ENCODE measurements around the gene NCBP2.

The NCBP2 gene

DNA sequence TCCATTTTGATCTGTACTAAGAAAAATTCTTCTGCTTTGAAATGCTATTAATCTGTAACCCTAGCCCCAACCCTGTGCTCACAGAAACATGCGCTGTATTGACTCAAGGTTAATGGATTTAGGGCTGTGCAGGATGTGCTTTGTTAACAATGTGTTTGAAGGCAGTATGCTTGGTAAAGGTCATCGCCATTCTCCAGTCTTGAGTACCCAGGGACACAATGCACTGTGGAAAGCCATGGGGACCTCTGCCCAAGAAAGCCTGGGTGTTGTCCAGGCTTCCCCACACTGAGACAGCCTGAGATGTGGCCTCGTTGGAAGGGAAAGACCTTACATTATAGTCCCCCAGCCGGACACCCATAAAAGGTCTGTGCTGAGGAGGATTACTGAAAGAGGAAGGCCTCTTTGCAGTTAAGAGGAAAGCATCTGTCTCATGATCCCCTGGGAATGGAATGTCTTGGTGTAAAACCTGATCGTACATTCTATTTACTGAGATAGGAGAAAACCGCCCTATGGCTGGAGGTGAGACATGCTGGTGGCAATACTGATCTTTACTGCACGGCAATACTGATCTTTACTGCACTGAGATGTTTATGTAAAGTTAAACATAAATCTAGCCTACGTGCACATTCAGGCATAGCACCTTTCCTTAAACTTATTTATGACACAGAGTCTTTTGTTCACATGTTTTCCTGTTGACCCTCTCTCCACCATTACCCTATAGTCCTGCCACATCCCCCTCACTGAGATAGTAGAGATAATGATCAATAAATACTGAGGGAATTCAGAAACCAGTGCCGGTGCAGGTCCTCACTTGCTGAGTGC, 20.0 kb upstream of the NCBP2 start:
- TF ChIP-seq, protein P1, sequence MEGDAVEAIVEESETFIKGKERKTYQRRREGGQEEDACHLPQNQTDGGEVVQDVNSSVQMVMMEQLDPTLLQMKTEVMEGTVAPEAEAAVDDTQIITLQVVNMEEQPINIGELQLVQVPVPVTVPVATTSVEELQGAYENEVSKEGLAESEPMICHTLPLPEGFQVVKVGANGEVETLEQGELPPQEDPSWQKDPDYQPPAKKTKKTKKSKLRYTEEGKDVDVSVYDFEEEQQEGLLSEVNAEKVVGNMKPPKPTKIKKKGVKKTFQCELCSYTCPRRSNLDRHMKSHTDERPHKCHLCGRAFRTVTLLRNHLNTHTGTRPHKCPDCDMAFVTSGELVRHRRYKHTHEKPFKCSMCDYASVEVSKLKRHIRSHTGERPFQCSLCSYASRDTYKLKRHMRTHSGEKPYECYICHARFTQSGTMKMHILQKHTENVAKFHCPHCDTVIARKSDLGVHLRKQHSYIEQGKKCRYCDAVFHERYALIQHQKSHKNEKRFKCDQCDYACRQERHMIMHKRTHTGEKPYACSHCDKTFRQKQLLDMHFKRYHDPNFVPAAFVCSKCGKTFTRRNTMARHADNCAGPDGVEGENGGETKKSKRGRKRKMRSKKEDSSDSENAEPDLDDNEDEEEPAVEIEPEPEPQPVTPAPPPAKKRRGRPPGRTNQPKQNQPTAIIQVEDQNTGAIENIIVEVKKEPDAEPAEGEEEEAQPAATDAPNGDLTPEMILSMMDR (IDR thresholded peaks at IDR 0.05): no peak

DNA sequence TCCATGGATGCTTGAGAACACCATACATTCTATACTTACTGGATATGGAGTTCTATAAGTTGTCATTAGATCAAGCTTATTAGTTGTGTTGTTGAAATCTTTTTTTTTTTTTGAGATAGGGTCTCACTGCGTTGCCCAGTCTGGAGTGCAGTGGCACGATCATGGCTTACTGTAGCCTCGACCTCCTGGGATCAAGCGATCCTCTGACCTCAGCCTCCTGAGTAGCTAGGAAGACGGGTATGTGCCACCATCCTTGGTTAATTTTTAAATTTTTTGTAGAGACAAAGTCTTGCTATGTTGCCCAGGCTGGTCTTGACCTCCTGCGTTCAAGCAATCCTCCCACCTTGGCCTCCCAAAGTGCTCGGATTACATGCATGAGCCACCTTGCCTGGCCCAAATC, 12.5 kb upstream of the NCBP2 start:
- TF ChIP-seq, protein P1 (IDR thresholded peaks at IDR 0.05): no peak

DNA sequence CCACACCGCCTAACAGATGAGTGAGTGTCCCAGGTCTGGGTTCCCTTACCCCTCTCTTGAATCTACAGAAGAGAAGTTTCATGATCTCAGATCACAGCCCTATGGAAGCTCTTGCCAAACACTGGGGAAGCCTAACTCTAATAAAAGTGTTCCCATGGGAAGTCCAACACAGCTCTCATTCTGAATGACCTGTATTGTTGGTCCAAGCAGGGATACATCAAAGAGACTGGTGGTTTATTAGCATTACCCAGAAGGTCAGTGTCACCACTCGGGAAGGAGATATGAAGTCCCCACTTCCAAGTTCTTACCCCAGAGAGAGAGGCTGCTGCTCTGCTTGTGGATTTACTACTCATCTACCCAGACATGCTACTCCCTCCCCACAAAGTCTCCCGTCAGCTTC, 9.0 kb upstream of the NCBP2 start:
- TF ChIP-seq, protein P1 (IDR thresholded peaks at IDR 0.05): no peak

DNA sequence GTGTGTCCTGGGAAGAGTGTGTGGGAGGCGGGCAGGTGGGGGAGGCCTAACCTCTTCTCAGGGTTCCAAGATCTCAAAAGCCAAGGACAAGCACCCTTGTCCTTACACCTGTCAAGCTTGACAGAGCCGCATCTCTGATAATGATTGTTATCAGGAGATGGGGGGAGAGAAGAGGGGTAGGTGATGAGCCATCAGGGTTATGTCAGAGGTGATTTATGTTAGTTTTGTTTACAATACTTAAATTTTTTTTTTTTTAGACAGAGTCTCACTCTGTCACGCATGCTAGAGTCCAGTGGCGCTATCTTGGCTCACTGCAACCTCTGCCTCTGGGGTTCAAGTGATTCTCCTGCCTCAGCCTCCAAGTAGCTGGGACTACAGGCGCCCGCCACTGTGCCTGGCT, 7.4 kb upstream of the NCBP2 start:
- TF ChIP-seq, protein P1 (IDR thresholded peaks at IDR 0.05): no peak

DNA sequence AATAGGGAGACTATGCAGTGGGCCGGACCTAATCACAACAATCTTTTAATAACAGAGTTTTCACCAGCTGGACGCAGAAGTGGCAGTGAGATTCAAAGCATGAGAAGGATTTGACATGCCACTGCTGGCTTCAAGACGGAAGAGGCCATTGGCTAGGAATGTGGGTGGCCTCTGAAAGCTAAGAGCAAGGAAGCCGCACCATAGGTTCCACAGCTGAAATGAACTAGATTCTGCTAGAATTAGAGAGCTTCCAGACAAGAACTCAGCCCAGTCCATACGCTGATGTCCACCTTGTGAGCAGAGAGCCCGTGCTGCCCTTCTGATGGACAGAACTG, 6.9 kb upstream of the NCBP2 start:
- TF ChIP-seq, protein P1 (IDR thresholded peaks at IDR 0.05): no peak

DNA sequence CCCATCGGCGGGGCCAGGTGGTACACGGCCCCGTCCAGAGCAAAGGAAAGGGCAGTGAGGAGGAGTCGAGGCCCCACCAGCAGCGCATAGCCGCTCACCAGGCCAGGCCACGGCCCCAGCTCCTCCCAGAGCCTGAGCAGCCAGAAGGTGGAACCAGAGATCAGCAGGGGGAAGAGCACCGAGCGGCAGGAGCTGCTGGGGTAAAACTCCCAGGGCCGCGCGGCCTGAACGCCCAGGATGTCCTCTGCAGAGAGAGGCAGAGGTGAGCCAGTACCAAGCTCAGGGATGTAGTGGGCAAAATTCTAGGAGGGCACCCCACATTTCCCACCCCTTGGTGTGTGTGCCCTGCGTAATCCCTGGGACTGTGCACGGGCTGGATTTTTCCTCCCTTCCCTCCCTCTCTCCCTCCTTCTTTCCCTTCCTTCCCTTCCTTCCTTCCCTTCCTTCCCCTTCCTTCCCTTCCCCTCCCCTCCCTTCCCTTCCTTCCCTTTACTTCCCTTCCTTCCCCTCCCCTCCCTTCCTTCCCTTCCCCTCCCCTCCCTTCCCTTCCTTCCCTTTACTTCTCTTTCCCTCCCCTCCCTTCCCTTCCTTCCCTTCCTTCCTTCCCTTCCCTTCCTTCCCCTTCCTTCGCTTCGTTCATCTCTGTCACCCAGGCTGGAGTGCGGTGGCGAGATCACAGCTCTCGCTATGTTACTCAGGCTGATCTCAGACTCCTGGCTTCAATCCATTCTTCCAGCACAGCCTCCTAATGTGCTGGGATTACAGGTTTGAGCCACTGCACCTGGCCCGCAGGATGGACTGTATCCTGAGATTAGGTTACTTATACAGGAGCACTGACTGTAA, 6.3 kb upstream of the NCBP2 start:
- TF ChIP-seq, protein P1 (IDR thresholded peaks at IDR 0.05): no peak

DNA sequence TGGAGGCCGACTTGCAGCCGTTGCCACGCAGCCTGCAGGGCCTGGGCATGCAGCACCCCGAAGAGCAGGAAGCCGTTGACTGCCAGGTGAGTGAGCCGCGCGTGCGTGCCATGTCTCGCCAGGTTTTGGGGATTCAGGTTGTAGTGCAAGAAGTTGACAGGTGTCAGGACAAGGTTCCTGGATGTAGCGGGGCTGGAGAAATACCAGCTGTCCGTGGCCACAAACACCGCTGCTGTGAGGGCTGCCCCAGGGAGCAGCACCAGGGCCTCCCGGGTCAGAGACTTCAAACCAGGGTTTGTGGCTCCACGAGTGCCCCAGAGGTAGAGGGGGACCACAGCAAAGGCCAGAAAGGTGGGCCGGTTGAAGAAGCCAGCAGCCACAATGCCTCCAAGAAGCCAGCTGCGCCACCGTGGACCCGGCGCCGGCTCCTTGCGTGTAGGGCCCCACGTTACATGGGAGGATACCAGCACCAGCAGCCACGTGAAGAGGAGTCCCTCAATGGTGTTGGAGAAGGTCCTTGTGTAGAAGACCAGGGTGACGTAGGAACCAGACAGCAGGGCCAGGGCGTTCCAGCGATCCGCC, 5.6 kb upstream of the NCBP2 start:
- TF ChIP-seq, protein P1 (IDR thresholded peaks at IDR 0.05): no peak
